Adipose tissue (tissue), 3 donors: ENCODE data around the gene DDIAS. TPM values are rescaled to one million over a fixed set of nuclear protein-coding genes. Genes with fewer than 3 reads are reported as not detected.
"Not testable (repeated sequence)": the region's sequence is repeated elsewhere in the genome, so short reads cannot be mapped to it uniquely, and the experiment has no call there.

Experiments
- H3K27ac ChIP-seq: one replicate; pipeline ENCODE4 v1.5.1; 2013; ENCODE audit warnings: low read depth, low read length
- WGBS, 3 donors: extraction: QIAGEN DNeasy Blood & Tissue Kit; methylation state at CpG; one replicate each; pipeline ENCODE4 v1.1.7; 2013; 5-methylcytosine and 5-hydroxymethylcytosine counted together
- polyA plus RNA-seq, 3 donors: library from polyadenylated mRNA; stranded (reverse); fragments of 200-250 nt; gene quantifications; one replicate each; pipeline ENCODE4 v1.2.3, GENCODE V29; 2013
- donor health status: healthy with polysubstance abuse.
- donor health status: Bipolar disorder and iron deficiency.
- donor health status: healthy.

Gene DDIAS
- polyA plus RNA-seq, 3 donors: 0.34 to 0.39 (median 0.37) TPM

DNA sequence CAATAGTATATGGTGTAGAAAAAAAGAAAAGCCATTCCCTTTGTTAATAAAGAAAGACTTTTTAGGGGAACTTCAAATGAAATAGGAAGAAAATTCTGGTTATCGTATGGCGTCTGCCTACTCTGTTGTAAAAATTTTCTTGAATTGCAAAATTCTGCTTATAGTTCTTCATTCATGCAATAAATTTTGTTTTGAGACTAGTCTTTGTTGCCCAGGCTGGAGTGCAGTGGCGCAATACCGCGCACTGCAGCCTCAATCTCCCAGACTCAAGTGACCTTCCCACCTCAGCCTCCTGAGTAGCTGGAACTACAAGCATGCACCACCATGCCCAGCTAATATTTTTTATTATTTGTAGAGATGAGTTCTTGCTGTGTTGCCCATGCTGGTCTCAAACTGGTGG, 5.8 kb downstream of the DDIAS start:
- 72 to 91% (median 72%) methylated on average over 5 of the region's 5 CpGs for WGBS, 3 donors
- no peak overlapping the region for H3K27ac ChIP-seq

DNA sequence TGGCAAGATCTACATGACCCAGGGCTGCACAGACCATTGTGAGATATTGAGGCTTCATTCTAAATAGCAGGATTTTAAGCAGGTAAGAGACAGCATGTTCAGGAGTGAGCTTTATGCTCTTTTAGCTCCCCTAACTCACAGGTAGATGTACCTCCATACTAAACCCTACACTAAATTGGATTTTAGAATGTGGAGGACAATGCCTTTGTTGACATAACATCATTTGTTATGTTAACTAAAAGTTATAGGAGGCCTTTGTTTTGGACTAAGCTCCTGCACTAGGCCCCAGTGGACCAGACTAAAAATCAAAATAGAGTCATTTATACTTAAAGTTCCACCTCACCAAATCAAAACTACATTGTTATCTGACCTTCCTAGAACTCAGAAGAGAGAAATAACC, 6.8 kb downstream of the DDIAS start:
- H3K27ac ChIP-seq: no peak overlapping the region

DNA sequence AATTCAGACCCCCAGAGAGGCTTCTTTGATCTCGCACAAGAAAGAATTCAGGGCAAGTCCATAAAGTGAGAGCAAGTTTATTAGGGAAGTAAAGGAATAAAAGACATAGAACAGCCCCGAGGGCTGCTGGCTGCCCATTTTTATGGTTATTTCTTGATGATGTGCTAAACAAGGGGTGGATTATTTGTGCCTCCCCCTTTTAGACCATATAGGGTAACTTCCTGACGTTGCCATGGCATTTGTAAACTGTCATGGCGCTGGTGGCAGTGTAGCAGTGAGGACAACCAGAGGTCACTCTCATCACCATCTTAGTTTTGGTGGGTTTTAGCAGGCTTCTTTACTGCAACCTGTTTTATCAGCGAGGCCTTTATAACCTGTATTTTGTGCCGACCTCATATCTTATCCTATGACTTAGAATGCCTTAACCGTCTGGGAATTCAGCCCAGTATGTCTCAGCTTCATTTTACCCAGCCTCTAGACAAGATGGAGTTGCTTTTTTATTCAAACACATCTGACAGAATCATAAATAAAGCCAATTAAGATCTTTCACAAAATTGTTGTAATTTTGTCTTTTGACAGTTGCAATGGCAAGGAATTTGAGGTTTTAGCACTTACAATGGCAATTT, 7.6 kb downstream of the DDIAS start:
- H3K27ac ChIP-seq: no peak overlapping the region
- WGBS, 3 donors: 67 to 82% (median 78%) methylated on average over 7 of the region's 7 CpGs

DNA sequence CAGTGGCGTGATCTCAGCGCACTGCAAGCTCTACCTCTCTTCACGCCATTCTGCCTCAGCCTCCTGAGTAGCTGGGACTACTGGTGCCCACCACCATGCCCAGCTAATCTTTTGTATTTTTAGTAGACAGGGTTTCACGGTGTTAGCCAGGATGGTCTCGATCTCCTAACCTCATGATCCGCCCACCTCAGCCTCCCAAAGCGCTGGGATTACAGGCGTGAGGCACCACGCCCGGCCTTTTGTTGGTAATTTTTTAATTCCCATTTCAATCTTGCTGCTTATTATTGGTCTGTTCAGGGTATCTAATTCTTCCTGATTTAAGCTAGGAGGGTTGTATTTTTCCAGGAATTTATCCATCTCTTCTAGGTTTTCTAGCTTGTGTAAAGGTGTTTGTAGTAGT, 18.2 kb downstream of the DDIAS start:
- 95 to 97% (median 96%) methylated on average over 10 of the region's 10 CpGs for WGBS, 3 donors
- H3K27ac ChIP-seq: not testable (repeated sequence)

DNA sequence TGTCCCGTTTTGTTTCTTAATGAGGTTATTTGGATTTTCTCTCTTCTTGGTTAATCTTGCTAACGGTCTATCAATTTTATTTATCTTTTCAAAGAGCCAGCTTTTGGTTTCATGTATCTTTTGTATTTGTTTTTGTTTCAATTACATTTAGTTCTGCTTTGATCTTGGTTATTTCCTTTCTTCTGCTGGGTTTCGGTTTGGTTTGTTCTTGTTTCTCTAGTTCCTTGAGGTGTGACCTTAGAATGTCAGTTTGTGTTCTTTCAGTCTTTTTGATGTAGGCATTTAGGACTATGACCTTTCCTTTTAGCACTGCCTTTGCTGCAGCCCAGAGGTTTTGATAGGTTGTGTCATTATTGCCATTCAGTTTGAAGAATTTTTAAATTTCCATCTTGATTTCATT, 18.7 kb downstream of the DDIAS start:
- H3K27ac ChIP-seq: not testable (repeated sequence)
- 65 to 80% (median 75%) methylated on average over 3 of the region's 3 CpGs for WGBS, 3 donors

DNA sequence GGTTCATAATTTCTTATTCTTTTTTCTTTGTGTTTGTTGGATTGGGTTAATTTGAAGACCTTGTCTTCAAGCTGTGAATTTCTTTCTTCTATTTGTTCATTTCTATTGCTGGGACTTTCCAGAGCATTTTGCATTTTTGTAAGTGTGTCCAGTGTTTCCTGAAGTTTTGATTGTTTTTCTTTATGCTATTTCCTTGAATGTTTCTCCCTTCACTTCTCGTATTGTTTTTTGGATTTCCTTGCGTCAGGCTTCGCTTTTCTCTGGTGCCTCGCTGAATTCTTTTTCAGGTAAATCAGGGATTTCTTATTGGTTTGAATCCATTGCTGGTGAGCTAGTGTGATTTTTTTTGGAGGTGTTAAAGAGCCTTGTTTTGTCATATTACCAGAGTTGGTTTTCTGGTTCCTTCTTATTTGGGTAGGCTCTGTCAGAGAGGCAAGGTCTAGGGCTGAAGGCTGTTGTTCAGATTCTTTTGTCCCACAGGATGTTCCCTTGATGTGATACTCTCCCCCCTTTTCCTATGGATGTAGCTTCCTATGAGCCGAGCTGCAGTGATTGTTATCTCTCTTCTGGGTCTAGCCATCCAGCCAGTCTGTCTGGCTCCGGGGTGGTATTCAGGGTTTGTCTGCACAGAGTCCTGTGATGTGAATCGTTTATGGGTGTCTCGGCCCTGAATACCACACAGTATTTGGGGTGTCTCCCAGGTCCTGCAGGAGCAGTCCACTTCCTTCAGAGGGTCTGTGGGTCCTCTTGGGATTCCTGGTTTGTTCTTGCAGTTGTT, 21.0 kb downstream of the DDIAS start:
- not testable (repeated sequence) for H3K27ac ChIP-seq
- WGBS, 3 donors: 75 to 82% (median 77%) methylated on average over 8 of the region's 8 CpGs

DNA sequence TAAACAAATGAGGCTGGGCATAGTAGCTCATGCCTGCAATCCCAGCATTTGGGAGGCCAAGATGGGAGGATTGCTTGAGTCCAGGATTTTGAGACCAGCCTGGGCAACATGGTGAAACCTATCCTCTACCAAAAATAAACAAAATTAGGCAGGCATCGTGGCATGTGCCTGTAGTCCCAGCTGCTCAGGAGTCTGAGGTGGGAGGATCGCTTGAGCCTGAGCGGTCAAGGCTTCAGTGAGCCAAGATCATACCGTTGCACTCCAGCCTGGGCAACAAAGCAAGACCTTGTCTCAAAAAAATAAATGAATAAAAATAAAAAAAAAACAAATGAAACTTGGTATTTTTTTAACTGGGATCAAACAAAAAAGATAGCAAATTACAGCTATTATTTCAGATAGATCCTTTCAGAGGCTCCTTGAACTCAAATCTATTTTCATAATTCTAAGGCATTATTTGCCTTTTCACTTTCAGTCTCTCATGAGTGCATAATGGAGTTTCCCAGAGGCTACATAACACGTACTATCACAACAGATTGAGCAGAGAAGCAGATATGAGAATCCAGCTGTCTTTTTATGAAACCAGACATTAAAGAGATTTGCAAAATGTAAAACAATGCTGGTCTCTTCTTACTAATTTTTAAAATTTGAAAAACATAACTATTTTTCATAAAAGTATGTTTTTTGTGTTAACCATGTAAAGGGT, 23.1 kb downstream of the DDIAS start:
- WGBS, 3 donors: 90 to 96% (median 92%) methylated on average over 5 of the region's 5 CpGs
- H3K27ac ChIP-seq: no peak overlapping the region

DNA sequence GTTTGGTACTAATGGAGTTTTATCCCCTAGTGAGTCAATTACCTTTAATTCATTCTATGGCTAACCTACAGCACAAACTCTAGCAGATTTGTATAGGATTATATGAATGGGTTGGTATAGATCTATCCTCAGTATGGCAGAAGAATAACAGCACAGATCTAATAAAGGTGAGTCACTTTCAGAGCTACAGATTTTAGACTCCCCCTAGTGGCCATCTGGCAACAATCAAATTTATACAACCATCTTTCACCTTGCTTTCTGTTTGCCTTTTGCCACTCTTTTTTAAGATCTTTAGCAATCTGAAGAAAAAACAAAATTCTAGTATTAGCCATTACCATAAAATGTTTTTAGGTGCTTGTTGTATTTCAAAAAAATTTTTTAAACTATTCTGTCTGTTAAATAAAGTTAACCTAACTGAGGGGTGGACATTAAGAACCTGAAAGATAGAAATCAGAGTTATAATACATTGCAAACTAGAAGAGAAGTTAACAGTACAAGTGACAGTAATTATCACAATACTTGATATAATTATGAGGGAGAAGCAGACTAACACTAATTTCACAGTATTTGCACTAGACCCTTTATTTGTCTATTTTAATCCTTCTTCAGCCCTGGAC, 25.8 kb downstream of the DDIAS start:
- H3K27ac ChIP-seq: no peak overlapping the region

DNA sequence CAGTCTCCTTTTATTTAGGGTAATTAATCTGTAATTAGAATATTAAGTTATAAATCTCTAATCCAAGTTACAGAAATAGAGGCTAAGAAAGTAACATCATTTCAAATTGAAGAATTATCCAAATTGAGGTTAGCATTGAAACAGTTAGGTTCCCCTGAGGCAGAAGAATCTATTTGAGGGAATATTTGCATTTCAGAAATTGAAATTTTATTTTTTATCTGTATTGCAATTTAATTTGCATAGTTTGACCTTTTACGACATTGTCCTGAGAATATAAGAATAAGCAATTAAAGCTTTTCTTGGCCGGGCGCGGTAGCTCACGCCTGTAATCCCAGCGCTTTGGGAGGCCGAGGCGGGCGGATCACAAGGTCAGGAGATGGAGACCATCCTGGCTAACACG, 27.6 kb downstream of the DDIAS start:
- no peak overlapping the region for H3K27ac ChIP-seq
- WGBS, 3 donors: 95 to 97% (median 95%) methylated on average over 6 to 10 of the region's 10 CpGs

DNA sequence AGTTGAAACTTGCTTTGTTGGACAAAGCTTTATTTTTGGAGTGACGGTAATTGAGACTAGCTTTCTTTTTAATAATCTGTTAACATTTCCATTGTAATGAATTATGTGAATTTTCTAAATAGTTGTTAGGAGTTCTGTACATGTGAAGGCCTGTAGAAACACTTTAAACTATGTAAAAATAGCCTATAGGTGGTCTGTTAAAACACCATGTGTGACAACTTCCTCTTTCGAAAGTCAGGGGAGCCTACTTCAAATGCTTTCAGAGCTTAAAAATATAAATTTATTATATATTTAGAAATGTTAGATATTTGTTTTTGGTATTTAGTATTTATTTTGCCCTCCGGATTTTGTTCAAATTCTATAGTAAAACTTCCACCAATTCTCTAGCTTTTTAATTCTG, 28.7 kb downstream of the DDIAS start:
- no peak overlapping the region for H3K27ac ChIP-seq

DNA sequence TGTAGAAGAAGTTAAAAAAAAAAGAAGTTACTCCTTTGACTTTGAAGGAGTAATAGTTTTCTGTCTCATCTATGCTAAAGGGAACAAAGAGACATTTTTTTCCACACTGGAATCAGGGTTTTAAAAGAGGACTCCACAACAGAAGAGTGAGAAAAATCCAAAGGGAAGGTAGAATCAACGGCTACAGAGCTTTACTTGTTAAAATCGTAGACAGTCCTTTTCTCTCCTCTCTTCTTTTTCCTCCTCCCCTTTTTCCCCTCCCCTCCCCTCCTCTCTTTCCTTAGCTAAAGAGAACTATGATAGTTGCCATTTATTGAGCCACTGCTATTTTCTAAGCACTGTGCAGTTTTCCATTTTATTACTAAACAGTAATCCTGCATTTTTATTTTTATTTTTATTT, 29.2 kb downstream of the DDIAS start:
- WGBS, 3 donors: 72 to 82% (median 74%) methylated on average over 2 of the region's 2 CpGs
- H3K27ac ChIP-seq: no peak overlapping the region

More for the DNA sequence above, 28.7 kb downstream of the DDIAS start:
- WGBS, 3 donors: 72 to 86% (median 77%) methylated on average over 3 of the region's 3 CpGs

DNA sequence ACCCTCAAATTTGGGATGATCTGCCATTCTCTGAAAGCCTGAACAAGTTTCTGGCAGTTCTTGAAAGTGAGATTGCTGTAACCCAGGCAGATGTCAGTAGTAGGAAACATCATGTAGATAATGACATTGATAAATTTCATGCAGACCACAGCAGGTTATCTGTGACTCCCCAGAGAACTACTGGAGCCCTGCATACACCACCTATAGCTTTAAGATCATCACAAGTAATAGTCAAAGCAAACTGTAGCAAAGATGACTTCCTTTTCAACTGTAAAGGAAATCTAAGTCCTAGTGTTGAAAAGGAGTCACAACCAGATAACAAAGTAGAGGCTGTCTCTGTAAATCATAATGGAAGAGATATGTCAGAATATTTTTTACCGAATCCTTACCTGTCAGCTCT, 31.0 kb downstream of the DDIAS start:
- 83 to 100% (median 90%) methylated on average over 1 of the region's 1 CpG for WGBS, 3 donors
- no peak overlapping the region for H3K27ac ChIP-seq

DNA sequence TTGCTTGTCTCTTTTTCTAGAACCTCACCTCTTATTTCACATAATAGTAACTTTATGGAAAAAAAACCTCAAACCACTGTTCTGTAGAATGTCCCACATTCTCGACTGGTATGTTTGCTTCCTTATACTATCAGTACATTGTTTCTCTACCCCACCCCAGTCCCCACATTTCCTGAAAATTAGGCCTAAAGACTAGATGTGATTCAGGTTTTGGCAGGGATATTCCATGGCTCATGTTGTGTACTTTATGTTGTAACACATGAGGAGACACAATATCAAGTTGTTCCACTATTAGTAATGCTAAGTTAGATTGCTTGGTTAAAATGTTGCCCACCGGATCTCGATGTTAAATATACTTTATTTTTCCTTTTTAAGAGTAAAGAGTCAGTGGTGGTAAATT, 34.7 kb downstream of the DDIAS start:
- 83 to 98% (median 91%) methylated on average over 3 of the region's 3 CpGs for WGBS, 3 donors
- no peak overlapping the region for H3K27ac ChIP-seq

DNA sequence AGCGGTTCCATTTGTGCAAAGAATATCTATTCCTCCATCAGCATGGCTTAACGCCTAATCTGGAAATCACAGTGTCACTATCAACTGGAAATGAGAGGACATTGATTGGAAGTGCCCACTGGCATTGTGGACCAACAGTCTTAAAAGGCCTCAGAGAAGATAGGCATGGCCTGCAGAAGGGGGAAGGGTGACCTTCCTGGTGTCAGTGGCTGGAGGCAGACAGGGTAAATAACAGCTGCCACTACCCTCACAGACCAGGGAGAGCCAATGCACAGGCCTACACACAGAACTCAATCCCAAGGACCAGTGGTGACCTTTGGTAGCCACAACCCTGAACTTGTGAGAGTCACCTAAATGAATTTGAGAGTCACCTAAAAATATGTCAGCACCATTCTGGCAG, 36.0 kb downstream of the DDIAS start:
- H3K27ac ChIP-seq: no peak overlapping the region
- WGBS, 3 donors: 94 to 97% (median 94%) methylated on average over 2 of the region's 2 CpGs

DNA sequence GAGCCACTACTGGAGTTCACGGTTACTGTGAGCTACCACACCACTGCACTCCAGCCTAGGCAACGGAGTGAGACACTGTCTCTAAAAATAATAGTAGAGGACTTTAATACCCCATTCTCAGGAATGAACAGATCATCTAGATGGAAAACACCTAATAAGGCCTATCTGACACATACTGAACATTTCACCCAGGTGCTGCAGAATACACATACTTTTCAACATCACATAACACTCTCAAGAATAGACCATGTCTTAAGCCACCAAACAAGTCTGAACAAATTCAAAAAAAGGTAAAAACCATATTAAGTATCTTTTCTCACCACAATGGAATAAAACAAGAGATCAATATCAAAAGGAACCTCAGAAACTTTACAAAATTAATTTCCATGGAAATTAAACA, 37.9 kb downstream of the DDIAS start:
- WGBS, 3 donors: 97 to 98% (median 97%) methylated on average over 2 of the region's 2 CpGs
- H3K27ac ChIP-seq: no peak overlapping the region

DNA sequence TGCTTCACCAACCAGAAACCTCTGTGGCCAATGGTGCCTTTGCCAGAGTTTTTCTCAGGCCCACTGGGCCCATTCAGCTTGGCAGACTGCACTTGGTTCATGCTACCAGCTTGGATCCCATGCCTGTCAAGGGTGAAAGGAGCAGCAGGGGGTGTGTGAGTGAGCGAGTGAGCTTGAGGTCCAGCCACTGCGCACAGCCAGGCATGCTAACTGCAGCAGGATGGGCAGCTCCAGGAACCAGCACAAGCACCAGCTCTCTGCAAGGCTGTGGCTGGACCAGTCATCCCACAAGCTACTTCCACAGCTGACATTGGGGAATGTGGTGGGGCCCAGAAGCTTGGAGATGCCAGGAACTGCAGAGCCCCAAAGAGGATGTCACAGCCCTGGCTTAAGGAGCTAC, 40.8 kb downstream of the DDIAS start:
- H3K27ac ChIP-seq: no peak overlapping the region
- 95 to 100% (median 96%) methylated on average over 2 of the region's 2 CpGs for WGBS, 3 donors

DNA sequence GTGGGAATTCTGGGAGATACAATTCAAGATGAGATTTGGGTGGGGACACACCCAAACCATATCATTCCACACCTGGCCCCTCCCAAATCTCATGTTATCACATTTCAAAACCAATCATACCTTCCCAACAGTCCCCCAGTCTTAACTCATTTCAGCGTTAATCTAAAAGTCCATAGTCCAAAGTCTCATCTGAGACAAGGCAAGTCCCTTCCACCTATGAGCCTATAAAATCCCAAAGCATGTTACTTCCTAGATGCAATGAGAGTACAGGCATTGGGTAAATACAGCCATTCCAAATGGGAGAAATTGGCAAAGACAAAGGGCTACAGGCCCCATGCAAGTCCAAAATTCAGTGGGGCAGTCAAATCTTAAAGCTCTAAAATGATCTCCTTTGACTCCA, 41.9 kb downstream of the DDIAS start:
- whole genome bisulfite sequencing, 3 donors: 55 to 97% (median 88%) methylated on average over 1 of the region's 1 CpG
- H3K27ac ChIP-seq: not testable (repeated sequence)

DNA sequence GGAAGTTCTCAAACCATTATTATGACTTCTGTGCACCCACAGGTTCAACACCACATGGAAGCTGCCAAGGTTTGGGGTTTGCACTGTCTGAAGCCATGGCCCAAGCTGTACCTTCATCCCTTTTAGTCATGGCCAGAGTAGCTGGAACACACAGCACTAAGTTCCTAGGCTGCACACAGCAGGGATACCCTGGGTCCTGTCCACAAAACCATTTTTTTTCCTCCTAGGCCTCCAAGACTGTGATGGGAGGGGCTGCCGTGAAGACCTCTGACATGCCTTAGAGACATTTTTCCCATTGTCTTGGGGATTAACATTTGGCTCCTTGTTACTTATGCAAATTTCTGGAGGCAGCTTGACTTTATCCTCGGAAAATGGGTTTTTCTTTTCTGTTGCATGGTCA, 42.7 kb downstream of the DDIAS start:
- WGBS, 3 donors: 83 to 90% (median 88%) methylated on average over 2 of the region's 2 CpGs

DNA sequence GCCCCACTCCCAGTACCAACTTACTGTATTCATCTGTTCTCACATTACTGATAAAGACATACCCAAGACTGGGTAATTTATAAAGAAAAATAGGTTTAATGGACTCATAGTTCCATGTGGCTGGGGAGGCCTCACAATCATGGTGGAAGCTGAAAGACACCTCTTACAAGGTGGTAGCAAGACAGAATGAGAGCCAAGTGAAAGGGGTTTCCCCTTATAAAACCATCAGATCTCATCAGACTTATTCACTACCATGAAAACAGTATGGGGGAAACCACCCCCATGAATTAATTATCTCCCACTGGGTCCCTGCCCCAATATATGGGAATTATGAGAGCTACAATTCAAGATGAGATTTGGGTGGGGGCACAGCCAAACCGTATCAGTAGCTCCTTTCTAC, 43.5 kb downstream of the DDIAS start:
- 68 to 95% (median 80%) methylated on average over 1 of the region's 1 CpG for WGBS, 3 donors
- H3K27ac ChIP-seq: not testable (repeated sequence)

More for the DNA sequence above, 42.7 kb downstream of the DDIAS start:
- H3K27ac ChIP-seq: no peak overlapping the region
